ENCODE measurements around the gene C2CD2. TPM values are rescaled to one million over a fixed set of nuclear protein-coding genes. Genes with fewer than 3 reads are reported as not detected.

Gene C2CD2
- total RNA-seq, 1 experiment from 2014 or later: 13.6 TPM

- CTCF ChIA-PET: no interaction called here
These were observed 30.6 kb downstream of the C2CD2 start for GRCh38 chr21:41923186-41923585.

DNA sequence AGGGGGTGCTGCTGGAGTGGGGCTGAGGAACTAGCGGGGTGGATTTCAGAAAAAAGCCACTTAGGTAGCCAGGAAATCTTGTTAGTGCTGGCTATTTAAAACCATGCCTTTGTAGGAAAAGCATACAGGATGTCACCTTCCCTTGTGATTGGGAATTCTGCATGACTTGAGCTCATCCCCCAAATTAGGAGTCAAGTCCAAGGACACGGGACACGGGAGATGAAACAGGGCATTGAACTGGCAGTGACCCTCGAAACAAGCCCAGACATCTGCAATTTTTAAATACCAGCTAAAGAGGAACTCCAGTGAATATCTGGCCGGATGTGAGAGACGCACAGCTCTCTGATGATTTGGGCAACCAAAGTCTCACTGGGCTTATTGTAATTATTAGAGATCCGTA is 32.8 kb downstream of the C2CD2 start:
- CTCF ChIA-PET: no interaction called here
- Mint-ChIP-seq H3K36me3 (ENCODE audit: insufficient read depth, unreplicated experiment) (no peaks in the 10 kb centered on the region), H3K4me3 (ENCODE audit: low read depth, unreplicated experiment) (no peak overlapping the region), H3K4me1 (ENCODE audit: low read depth, unreplicated experiment) (peaks cover 3% of the 10 kb centered on the region), H3K27me3 (ENCODE audit: unreplicated experiment) (no peaks in the 10 kb centered on the region), H3K27ac (ENCODE audit: unreplicated experiment) (no peak overlapping the region), H3K9me3 (ENCODE audit: low read depth, unreplicated experiment) (no peaks in the 10 kb centered on the region)
- BruUV-seq (replicated peaks): no TSS peak
- intact Hi-C loops (cut with micrococcal nuclease; ENCODE audit: unreplicated experiment): no loop called here
- TF ChIP-seq, protein P1, sequence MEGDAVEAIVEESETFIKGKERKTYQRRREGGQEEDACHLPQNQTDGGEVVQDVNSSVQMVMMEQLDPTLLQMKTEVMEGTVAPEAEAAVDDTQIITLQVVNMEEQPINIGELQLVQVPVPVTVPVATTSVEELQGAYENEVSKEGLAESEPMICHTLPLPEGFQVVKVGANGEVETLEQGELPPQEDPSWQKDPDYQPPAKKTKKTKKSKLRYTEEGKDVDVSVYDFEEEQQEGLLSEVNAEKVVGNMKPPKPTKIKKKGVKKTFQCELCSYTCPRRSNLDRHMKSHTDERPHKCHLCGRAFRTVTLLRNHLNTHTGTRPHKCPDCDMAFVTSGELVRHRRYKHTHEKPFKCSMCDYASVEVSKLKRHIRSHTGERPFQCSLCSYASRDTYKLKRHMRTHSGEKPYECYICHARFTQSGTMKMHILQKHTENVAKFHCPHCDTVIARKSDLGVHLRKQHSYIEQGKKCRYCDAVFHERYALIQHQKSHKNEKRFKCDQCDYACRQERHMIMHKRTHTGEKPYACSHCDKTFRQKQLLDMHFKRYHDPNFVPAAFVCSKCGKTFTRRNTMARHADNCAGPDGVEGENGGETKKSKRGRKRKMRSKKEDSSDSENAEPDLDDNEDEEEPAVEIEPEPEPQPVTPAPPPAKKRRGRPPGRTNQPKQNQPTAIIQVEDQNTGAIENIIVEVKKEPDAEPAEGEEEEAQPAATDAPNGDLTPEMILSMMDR (IDR thresholded peaks at IDR 0.05; ENCODE audit: unreplicated experiment): no peak
- no peak for DNase-seq

More at GRCh38 chr21:41923186-41923585, 30.6 kb downstream of the C2CD2 start:
- DNase-seq: no peak
- no TSS peak for BruUV-seq (replicated peaks)
- Mint-ChIP-seq H3K36me3 (ENCODE audit: insufficient read depth, unreplicated experiment) (no peaks in the 10 kb centered on the region), H3K27ac (ENCODE audit: unreplicated experiment) (no peak overlapping the region), H3K27me3 (ENCODE audit: unreplicated experiment) (no peaks in the 10 kb centered on the region), H3K9me3 (ENCODE audit: low read depth, unreplicated experiment) (no peaks in the 10 kb centered on the region), H3K4me1 (ENCODE audit: low read depth, unreplicated experiment) (peaks cover 9% of the 10 kb centered on the region), H3K4me3 (ENCODE audit: low read depth, unreplicated experiment) (no peak overlapping the region)
- intact Hi-C loops (cut with micrococcal nuclease; ENCODE audit: unreplicated experiment): no loop called here
- TF ChIP-seq, protein P1 (IDR thresholded peaks at IDR 0.05; ENCODE audit: unreplicated experiment): no peak

DNA sequence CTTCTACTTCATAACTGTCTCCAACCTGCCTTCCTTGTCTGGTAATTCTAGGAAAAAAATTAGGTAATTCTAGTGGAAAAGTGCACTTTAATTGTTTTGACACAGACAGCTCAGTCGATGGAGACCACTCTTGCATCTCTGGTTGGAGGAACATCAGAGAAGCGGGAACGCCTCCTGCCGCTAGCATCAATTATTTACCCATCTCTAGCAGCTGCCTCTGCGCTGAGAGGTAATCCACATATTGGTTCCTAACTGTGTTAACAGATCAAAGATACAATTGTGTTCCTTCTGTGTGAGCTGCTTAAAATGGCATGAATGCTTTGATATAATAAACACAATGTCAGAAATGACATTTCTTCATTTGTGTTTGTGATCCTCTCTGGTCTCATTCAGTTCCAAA is 33.3 kb downstream of the C2CD2 start:
- Mint-ChIP-seq H3K27me3 (ENCODE audit: unreplicated experiment) (no peaks in the 10 kb centered on the region), H3K27ac (ENCODE audit: unreplicated experiment) (no peak overlapping the region), H3K9me3 (ENCODE audit: low read depth, unreplicated experiment) (no peaks in the 10 kb centered on the region), H3K4me3 (ENCODE audit: low read depth, unreplicated experiment) (no peak overlapping the region), H3K4me1 (ENCODE audit: low read depth, unreplicated experiment) (no peaks in the 10 kb centered on the region), H3K36me3 (ENCODE audit: insufficient read depth, unreplicated experiment) (no peaks in the 10 kb centered on the region)
- intact Hi-C loops (cut with micrococcal nuclease; ENCODE audit: unreplicated experiment): no loop called here
- no peak for DNase-seq
- CTCF ChIA-PET: no interaction called here
- TF ChIP-seq, protein P1 (IDR thresholded peaks at IDR 0.05; ENCODE audit: unreplicated experiment): no peak
- BruUV-seq (replicated peaks): no TSS peak

- H3K4me3 Mint-ChIP-seq (ENCODE audit: low read depth, unreplicated experiment): no peak overlapping the region
- H3K4me1 Mint-ChIP-seq (ENCODE audit: low read depth, unreplicated experiment): no peaks in the 10 kb centered on the region
- TF ChIP-seq, protein P1 (IDR thresholded peaks at IDR 0.05; ENCODE audit: unreplicated experiment): no peak
- CTCF ChIA-PET: no interaction called here
- BruUV-seq (replicated peaks): no TSS peak
- no peak for DNase-seq
- no peak overlapping the region for H3K27ac Mint-ChIP-seq (ENCODE audit: unreplicated experiment)
- H3K27me3 Mint-ChIP-seq (ENCODE audit: unreplicated experiment): no peaks in the 10 kb centered on the region
- intact Hi-C loops (cut with micrococcal nuclease; ENCODE audit: unreplicated experiment): no loop called here
- no peaks in the 10 kb centered on the region for H3K9me3 Mint-ChIP-seq (ENCODE audit: low read depth, unreplicated experiment)
- no peaks in the 10 kb centered on the region for H3K36me3 Mint-ChIP-seq (ENCODE audit: insufficient read depth, unreplicated experiment)
These were observed 34.0 kb downstream of the C2CD2 start for GRCh38 chr21:41919666-41920398.

Data from Calu3 (cell line).